NCI-H1436 treated with DMSO at 0.1 percent for 48 hours (cell line): Measurements from ENCODE around the gene COQ8A.
A peak's percentile ranks its signal among the peaks of the same experiment; 100 is the strongest.
"Not testable (repeated sequence)": the region's sequence is repeated elsewhere in the genome, so short reads cannot be mapped to it uniquely, and the experiment has no call there.

ENCODE experiments used
- DNase-seq: peaks from one replicate; lab custom pipeline; 2025; lab: John Stamatoyannopoulos, UW

The COQ8A gene

GRCh38 chr1:226985839-226986463, 45.9 kb downstream of the COQ8A start:
- no peak for DNase-seq

- DNase-seq = no peak
Observed at GRCh38 chr1:226986496-226987178, 46.5 kb downstream of the COQ8A start.

GRCh38 chr1:226987179-226987536, 47.1 kb downstream of the COQ8A start:
- no peak for DNase-seq

- DNase-seq = no peak
Observed at GRCh38 chr1:226987623-226988333, 47.7 kb downstream of the COQ8A start.

GRCh38 chr1:226988334-226988666, 48.2 kb downstream of the COQ8A start:
- no peak for DNase-seq

GRCh38 chr1:226989085-226989920, 49.2 kb downstream of the COQ8A start:
- DNase-seq = no peak

GRCh38 chr1:226990133-226990716, 50.1 kb downstream of the COQ8A start:
- DNase-seq = no peak

- no peak for DNase-seq
Observed at GRCh38 chr1:226991920-226992319, 51.8 kb downstream of the COQ8A start.

- peak; percentile 57 for DNase-seq
Observed at GRCh38 chr1:226993814-226994585, 53.9 kb downstream of the COQ8A start.

- DNase-seq = no peak
Observed at GRCh38 chr1:226994586-226995364, 54.7 kb downstream of the COQ8A start.

- DNase-seq = no peak
Observed at GRCh38 chr1:226995365-226996332, 55.6 kb downstream of the COQ8A start.

GRCh38 chr1:226999579-226999978, 59.5 kb downstream of the COQ8A start:
- DNase-seq = not testable (repeated sequence)

GRCh38 chr1:227002531-227003049, 62.5 kb downstream of the COQ8A start:
- no peak for DNase-seq

- DNase-seq = no peak
Observed at GRCh38 chr1:227003165-227003564, 63.1 kb downstream of the COQ8A start.

GRCh38 chr1:227004796-227005195, 64.7 kb downstream of the COQ8A start:
- no peak for DNase-seq

- DNase-seq = no peak
Observed at GRCh38 chr1:227006226-227006796, 66.2 kb downstream of the COQ8A start.

GRCh38 chr1:227009937-227010336, 69.8 kb downstream of the COQ8A start:
- DNase-seq = no peak

GRCh38 chr1:227010645-227011044, 70.6 kb downstream of the COQ8A start:
- DNase-seq = no peak

- DNase-seq = no peak
Observed at GRCh38 chr1:227016990-227017389, 76.9 kb downstream of the COQ8A start.
